HEK293T (cell line): ENCODE measurements around the gene ATAD2B.

ENCODE experiments used
- CTCF ChIA-PET: fragments of 350-600 bp; formaldehyde crosslinking; extraction: SDS; loops from one replicate; lab custom pipeline; 2021; ENCODE audit warnings: antibody characterized with exemption, inconsistent platforms; lab: Yijun Ruan, JAX
- POLR2A ChIA-PET: fragments of 350-600 bp; formaldehyde crosslinking; extraction: SDS; loops from one replicate; lab custom pipeline; 2020; ENCODE audit warnings: antibody characterized with exemption, inconsistent platforms; lab: Yijun Ruan, JAX
- DNase-seq: peaks from one replicate; pipeline ENCODE4 v3.0.0; 2012; ENCODE audit warnings: mixed read lengths; ENCODE audit errors: extremely low spot score
- ARNT ChIP-seq: fragments of 450-650 bp; IDR thresholded peaks from 2 replicates; pipeline ENCODE4 v1.6.1; 2017; ENCODE audit warnings: mild to moderate bottlenecking
- BHLHE40 ChIP-seq: fragments of 450-650 bp; IDR thresholded peaks from 2 replicates; pipeline ENCODE4 v1.6.1; 2016; ENCODE audit warnings: mild to moderate bottlenecking, moderate library complexity, borderline replicate concordance
- CTBP1 ChIP-seq: fragments of 450-650 bp; IDR thresholded peaks from 2 replicates; pipeline ENCODE4 v1.6.1; 2016; ENCODE audit warnings: borderline replicate concordance
- ELF4 ChIP-seq: fragments of 450-650 bp; IDR thresholded peaks from 2 replicates; pipeline ENCODE4 v1.6.1; 2017; ENCODE audit warnings: antibody characterized with exemption
- FOXA1 ChIP-seq: fragments of 450-650 bp; IDR thresholded peaks from 2 replicates; pipeline ENCODE4 v1.6.1; 2016; ENCODE audit warnings: mild to moderate bottlenecking
- FOXK2 ChIP-seq: fragments of 450-650 bp; IDR thresholded peaks from 2 replicates; pipeline ENCODE4 v1.6.1; 2016; ENCODE audit warnings: mild to moderate bottlenecking
- FOXM1 ChIP-seq: fragments of 450-650 bp; IDR thresholded peaks from 2 replicates; pipeline ENCODE4 v1.6.1; 2017; ENCODE audit warnings: mild to moderate bottlenecking, borderline replicate concordance
- HDGF ChIP-seq: fragments of 450-650 bp; IDR thresholded peaks from 2 replicates; pipeline ENCODE4 v1.6.1; 2017; ENCODE audit warnings: antibody characterized with exemption, borderline replicate concordance
- L3MBTL2 ChIP-seq: fragments of 450-650 bp; conservative IDR thresholded peaks from 2 replicates; pipeline ENCODE4 v1.6.1; 2016; ENCODE audit warnings: mild to moderate bottlenecking
- LEF1 ChIP-seq: fragments of 450-650 bp; IDR thresholded peaks from 2 replicates; pipeline ENCODE4 v1.6.1; 2017; ENCODE audit warnings: mild to moderate bottlenecking, borderline replicate concordance
- NFRKB ChIP-seq: fragments of 450-650 bp; IDR thresholded peaks from 2 replicates; pipeline ENCODE4 v1.6.1; 2016; ENCODE audit warnings: mild to moderate bottlenecking, moderate library complexity
- PKNOX1 ChIP-seq: fragments of 450-650 bp; IDR thresholded peaks from 2 replicates; pipeline ENCODE4 v1.6.1; 2016
- SP1 ChIP-seq: fragments of 450-650 bp; IDR thresholded peaks from 2 replicates; pipeline ENCODE4 v1.6.1; 2017
- SUZ12 ChIP-seq: fragments of 450-650 bp; IDR thresholded peaks from 2 replicates; pipeline ENCODE4 v1.6.1; 2016; ENCODE audit warnings: mild to moderate bottlenecking
- TARDBP ChIP-seq: fragments of 450-650 bp; IDR thresholded peaks from 2 replicates; pipeline ENCODE4 v1.6.1; 2016
- ZNF384 ChIP-seq: fragments of 450-650 bp; IDR thresholded peaks from 2 replicates; pipeline ENCODE4 v1.6.1; 2016

ATAD2B gene

DNA sequence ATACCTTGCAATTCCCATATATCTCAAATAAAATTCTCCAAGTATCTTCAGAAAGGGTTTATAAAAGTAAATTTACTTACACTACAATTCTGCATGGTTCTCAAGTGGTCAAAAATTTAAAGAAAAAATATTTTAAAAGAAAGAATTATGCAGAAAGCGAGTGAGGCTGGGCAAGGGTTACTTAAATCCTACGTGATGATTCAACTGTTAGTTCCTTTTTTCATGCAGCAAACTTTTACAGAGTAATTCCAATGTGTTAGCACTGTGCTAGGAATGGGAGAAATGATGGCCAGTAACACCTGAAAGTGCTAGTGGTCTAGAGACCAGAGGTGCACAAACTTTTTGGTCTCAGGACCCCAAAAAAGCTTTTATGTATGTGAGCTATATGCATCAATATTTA lies 133.4 kb downstream of the ATAD2B start:
- ChIA-PET POLR2A (no interaction called here), CTCF (no interaction called here)
- DNase-seq, result no peak
- TF ChIP-seq CTBP1 (no peak), FOXK2 (no peak), NFRKB (no peak), PKNOX1 (no peak), FOXM1 (no peak), ELF4 (no peak), ARNT (no peak), SUZ12 (no peak), HDGF (no peak), L3MBTL2 (no peak), ZNF384 (no peak), TARDBP (no peak), SP1 (no peak), FOXA1 (no peak), LEF1 (no peak)

- CTCF ChIA-PET, result no interaction called here
- DNase-seq, result no peak
- POLR2A ChIA-PET, result no interaction called here
Measured at GRCh38 chr2:23791030-23791429, 135.9 kb downstream of the ATAD2B start.

DNA sequence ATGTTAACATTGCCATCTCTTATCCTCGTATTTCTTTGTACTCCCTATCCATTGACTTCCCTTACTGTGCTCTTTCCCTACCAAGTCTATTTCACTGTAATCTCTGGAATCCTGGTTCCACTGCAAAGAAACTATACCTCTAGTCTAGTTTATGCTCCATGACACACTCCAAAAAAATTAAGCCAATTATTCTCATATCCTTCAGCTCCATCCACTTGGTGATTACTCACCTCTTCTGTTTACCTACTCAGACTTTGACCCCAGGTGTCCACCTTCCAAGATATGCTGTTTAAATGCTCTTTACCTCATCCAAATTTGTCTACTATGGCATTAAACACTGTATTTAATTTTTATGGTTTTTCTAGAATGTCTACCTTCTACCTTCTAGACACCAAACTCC lies 137.9 kb downstream of the ATAD2B start:
- ChIA-PET CTCF (no interaction called here), POLR2A (no interaction called here)
- TF ChIP-seq CTBP1 (no peak), NFRKB (no peak), LEF1 (no peak), ZNF384 (no peak), ARNT (no peak), SUZ12 (no peak), FOXK2 (no peak), FOXM1 (no peak), SP1 (no peak), ELF4 (no peak), L3MBTL2 (no peak), FOXA1 (no peak), HDGF (no peak), TARDBP (no peak)
- DNase-seq, result no peak

More at GRCh38 chr2:23791030-23791429, 135.9 kb downstream of the ATAD2B start:
- TF ChIP-seq ARNT (no peak), FOXK2 (no peak), TARDBP (no peak), SUZ12 (no peak), PKNOX1 (no peak), NFRKB (no peak), LEF1 (no peak), L3MBTL2 (no peak), BHLHE40 (no peak), ZNF384 (no peak), ELF4 (no peak), FOXA1 (no peak), FOXM1 (no peak), HDGF (no peak)

DNA sequence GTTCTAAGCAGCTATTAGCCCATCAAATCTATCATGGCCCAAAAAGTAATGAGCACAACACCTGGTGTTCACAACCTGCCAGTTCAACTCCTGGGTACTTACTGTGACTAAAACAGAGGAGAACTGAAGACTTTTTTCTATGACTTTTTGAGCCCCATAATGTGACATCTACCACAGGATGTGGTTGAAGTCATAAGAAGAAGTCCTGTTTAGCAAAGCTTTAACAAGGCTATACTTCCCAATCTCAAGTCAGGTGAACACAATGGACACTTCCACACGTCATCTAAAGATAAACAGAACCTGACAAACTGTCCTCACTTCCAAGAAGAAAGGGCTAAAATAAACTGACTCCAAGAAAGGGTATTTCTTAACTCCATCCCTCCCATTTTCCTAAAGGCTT lies 138.8 kb downstream of the ATAD2B start:
- POLR2A ChIA-PET, result no interaction called here
- no peak for TF ChIP-seq L3MBTL2
- no peak for DNase-seq
- CTCF ChIA-PET, result no interaction called here

DNA sequence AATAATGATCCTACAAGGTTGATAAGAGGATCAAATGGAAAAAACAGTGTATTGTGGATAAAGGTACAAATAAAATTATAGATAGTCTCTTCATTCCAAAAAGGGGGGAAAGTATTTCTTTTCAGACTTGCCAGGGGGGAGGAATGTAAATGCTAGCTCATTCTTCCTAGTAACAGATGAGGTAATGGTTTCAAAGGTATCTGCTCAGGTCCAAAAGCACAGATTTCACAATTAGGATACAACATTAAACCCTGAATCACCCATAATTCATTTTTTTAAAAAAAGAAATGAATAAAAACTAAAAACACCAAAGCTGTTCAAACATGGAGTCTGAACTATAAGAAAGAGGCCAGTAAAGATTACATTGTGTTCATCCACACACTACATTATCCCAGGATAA lies 142.0 kb downstream of the ATAD2B start:
- DNase-seq, result no peak
- TF ChIP-seq HDGF (no peak), FOXA1 (no peak), TARDBP (no peak), ELF4 (no peak), SP1 (no peak), FOXK2 (no peak), LEF1 (no peak), BHLHE40 (no peak), NFRKB (no peak), PKNOX1 (no peak), ZNF384 (no peak), CTBP1 (no peak)
- ChIA-PET CTCF (no interaction called here), POLR2A (no interaction called here)

DNA sequence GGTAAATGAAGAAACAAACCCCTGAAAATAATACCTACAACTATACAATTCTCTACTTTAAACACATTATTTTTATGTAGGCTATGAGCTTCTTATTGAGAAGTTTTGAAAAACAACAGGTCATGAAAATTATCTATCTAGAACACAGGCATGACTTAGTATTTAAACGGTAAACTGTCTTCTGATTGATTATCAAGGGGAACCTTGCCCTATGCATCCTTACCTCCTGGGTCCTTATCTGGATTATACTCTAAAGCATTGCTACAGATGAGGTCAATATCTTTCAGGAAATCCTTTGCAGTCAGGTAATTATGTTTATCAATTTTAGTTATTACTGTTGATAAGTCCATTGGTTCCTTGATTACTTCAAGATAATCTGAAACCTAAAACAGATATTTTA lies 144.3 kb downstream of the ATAD2B start:
- TF ChIP-seq FOXK2 (no peak), TARDBP (no peak), CTBP1 (no peak), PKNOX1 (no peak), ELF4 (no peak), FOXM1 (no peak)
- CTCF ChIA-PET, result no interaction called here
- no peak for DNase-seq
- POLR2A ChIA-PET, result no interaction called here
